ENCODE measurements around the gene PRKD1. TPM values are rescaled to one million over a fixed set of nuclear protein-coding genes. Genes with fewer than 3 reads are reported as not detected.
"Not testable (repeated sequence)": the region's sequence is repeated elsewhere in the genome, so short reads cannot be mapped to it uniquely, and the experiment has no call there.

The PRKD1 gene
- polyA plus RNA-seq, 1 of the 3 experiments (the other 2 are of a cell fraction) = 0.07 TPM

DNA sequence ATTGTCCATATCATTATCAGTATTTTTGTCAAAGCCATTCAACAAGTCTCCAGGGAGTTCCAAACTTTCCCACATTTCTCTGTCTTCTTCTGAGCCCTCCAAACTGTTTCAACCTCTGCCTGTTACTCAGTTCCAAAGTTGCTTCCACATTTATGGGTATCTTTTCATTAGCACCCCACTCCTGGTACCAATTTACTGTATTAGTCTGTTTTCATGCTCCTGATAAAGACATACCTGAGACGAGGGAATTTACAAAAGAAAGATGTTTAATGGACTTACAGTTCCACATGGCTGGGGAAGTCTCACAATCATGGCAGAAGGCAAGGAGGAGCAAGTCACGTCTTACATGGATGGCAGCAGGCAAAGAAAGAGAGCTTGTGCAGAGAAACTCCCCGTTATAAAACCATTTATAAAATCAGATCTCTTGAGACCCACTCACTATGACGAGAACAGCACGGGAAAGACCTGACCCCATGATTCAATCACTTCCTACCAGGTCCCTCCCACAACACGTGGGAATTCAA, 87.2 kb downstream of the PRKD1 start:
- under 1% methylated on average over 6 of the region's 6 CpGs for WGBS (ENCODE audit: low lambda C conversion rate)
- H3K4me2 ChIP-seq; H3K4me1 ChIP-seq (ENCODE audit: control insufficient read depth in 1 of 2, insufficient read depth in 2 of 2, low read depth in 1 of 2, low read length in 1 of 2); H2AFZ ChIP-seq (ENCODE audit: low read depth); H3K79me2 ChIP-seq (ENCODE audit: insufficient read depth); DNase-seq; H3K9me2 ChIP-seq; H3K9me3 ChIP-seq; POLR2A ChIA-PET; H3K27ac ChIP-seq (ENCODE audit: low read depth in 2 of 2, low read length in 1 of 2); H4K20me1 ChIP-seq (ENCODE audit: insufficient read depth); H3K36me3 ChIP-seq (replicated peaks in 1 of 2; ENCODE audit: control insufficient read depth in 1 of 2, insufficient read depth in 2 of 2, low read length in 1 of 2); H3K4me3 ChIP-seq (ENCODE audit: low read depth in 2 of 2, low read length in 1 of 2); H3K9ac ChIP-seq; H3F3A ChIP-seq (replicated peaks; ENCODE audit: insufficient read depth); H3K27me3 ChIP-seq (ENCODE audit: insufficient read depth): not testable (repeated sequence)
- CTCF ChIA-PET = interaction anchor here (1.0 kb wide), 1 partner anchor 17 kb away, joined by 3 read pairs; no protein-coding TSS in a partner anchor

- H2AFZ ChIP-seq (ENCODE audit: low read depth); H3K27ac ChIP-seq (ENCODE audit: low read depth in 2 of 2, low read length in 1 of 2); H3K36me3 ChIP-seq (replicated peaks in 1 of 2; ENCODE audit: control insufficient read depth in 1 of 2, insufficient read depth in 2 of 2, low read length in 1 of 2); H3K9me2 ChIP-seq; H3K79me2 ChIP-seq (ENCODE audit: insufficient read depth); H3K4me1 ChIP-seq (ENCODE audit: control insufficient read depth in 1 of 2, insufficient read depth in 2 of 2, low read depth in 1 of 2, low read length in 1 of 2); H3K4me2 ChIP-seq; POLR2A ChIA-PET; DNase-seq; H3K27me3 ChIP-seq (ENCODE audit: insufficient read depth); H3K9me3 ChIP-seq; H3F3A ChIP-seq (replicated peaks; ENCODE audit: insufficient read depth); H4K20me1 ChIP-seq (ENCODE audit: insufficient read depth); H3K4me3 ChIP-seq (ENCODE audit: low read depth in 2 of 2, low read length in 1 of 2); H3K9ac ChIP-seq: not testable (repeated sequence)
- WGBS (ENCODE audit: low lambda C conversion rate) = 0% methylated on average over 1 of the region's 1 CpG
- CTCF ChIA-PET = interaction anchor here (1.0 kb wide), 1 partner anchor 16 kb away, joined by 3 read pairs; no protein-coding TSS in a partner anchor
These were observed 88.0 kb downstream of the PRKD1 start for GRCh38 chr14:29839691-29840090.

GRCh38 chr14:29838752-29839151, 88.9 kb downstream of the PRKD1 start:
- Histone ChIP-seq H3K4me2 (no peak overlapping the region), H3K27ac (ENCODE audit: low read depth in 2 of 2, low read length in 1 of 2) (no peak overlapping the region), H2AFZ (ENCODE audit: low read depth) (no peak overlapping the region), H4K20me1 (ENCODE audit: insufficient read depth) (no peaks in the 10 kb centered on the region), H3K4me1 (ENCODE audit: control insufficient read depth in 1 of 2, insufficient read depth in 2 of 2, low read depth in 1 of 2, low read length in 1 of 2) (no peaks in the 10 kb centered on the region), H3K27me3 (ENCODE audit: insufficient read depth) (no peaks in the 10 kb centered on the region), H3K4me3 (ENCODE audit: low read depth in 2 of 2, low read length in 1 of 2) (no peak overlapping the region), H3K36me3 (replicated peaks in 1 of 2; ENCODE audit: control insufficient read depth in 1 of 2, insufficient read depth in 2 of 2, low read length in 1 of 2) (no peaks in the 10 kb centered on the region), H3K79me2 (ENCODE audit: insufficient read depth) (no peaks in the 10 kb centered on the region; the same call in 1 of the 2 replicates), H3K9me3 (no peaks in the 10 kb centered on the region; the same call in 1 of the 2 replicates), H3F3A (replicated peaks; ENCODE audit: insufficient read depth) (no peaks in the 10 kb centered on the region), H3K9me2 (no peaks in the 10 kb centered on the region; the same call in 1 of the 2 replicates), H3K9ac (no peak overlapping the region)
- POLR2A ChIA-PET = no interaction called here
- 8% methylated on average over 2 of the region's 2 CpGs for WGBS (ENCODE audit: low lambda C conversion rate)
- CTCF ChIA-PET = no interaction called here
- DNase-seq = no peak
- TF ChIP-seq FOXM1 (IDR thresholded peaks at IDR 0.05; ENCODE audit: low read depth) (no peak), PBX3 (IDR thresholded peaks at IDR 0.05) (no peak), ZBTB33 (IDR thresholded peaks at IDR 0.05; ENCODE audit: borderline replicate concordance, low read depth) (no peak), RAD21 (IDR thresholded peaks at IDR 0.05; ENCODE audit: low read length) (no peak), JUND (IDR thresholded peaks at IDR 0.05) (no peak), EZH2phosphoT487 (IDR thresholded peaks at IDR 0.05; ENCODE audit: borderline replicate concordance, low read depth) (no peak), RXRA (IDR thresholded peaks at IDR 0.05; ENCODE audit: borderline replicate concordance, low read depth) (no peak), MXI1 (IDR thresholded peaks at IDR 0.05; ENCODE audit: low read depth, low read length) (no peak), NFIC (IDR thresholded peaks at IDR 0.05; ENCODE audit: borderline replicate concordance) (no peak), ELF1 (IDR thresholded peaks at IDR 0.05) (no peak), GATA2 (CRISPR knock-in tag; IDR thresholded peaks at IDR 0.05) (no peak), TCF12 (IDR thresholded peaks at IDR 0.05) (no peak), FOSL2 (IDR thresholded peaks at IDR 0.05; ENCODE audit: borderline replicate concordance, low read depth) (no peak), FOXJ3 (CRISPR knock-in tag; IDR thresholded peaks at IDR 0.05) (no peak), NRF1 (IDR thresholded peaks at IDR 0.05; ENCODE audit: low read depth, low read length) (no peak)
- TF ChIP-seq, protein P1, sequence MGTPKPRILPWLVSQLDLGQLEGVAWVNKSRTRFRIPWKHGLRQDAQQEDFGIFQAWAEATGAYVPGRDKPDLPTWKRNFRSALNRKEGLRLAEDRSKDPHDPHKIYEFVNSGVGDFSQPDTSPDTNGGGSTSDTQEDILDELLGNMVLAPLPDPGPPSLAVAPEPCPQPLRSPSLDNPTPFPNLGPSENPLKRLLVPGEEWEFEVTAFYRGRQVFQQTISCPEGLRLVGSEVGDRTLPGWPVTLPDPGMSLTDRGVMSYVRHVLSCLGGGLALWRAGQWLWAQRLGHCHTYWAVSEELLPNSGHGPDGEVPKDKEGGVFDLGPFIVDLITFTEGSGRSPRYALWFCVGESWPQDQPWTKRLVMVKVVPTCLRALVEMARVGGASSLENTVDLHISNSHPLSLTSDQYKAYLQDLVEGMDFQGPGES (IDR thresholded peaks at IDR 0.05; ENCODE audit: low read depth, low read length) = no peak
- TF ChIP-seq, protein P2, sequence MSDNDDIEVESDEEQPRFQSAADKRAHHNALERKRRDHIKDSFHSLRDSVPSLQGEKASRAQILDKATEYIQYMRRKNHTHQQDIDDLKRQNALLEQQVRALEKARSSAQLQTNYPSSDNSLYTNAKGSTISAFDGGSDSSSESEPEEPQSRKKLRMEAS (IDR thresholded peaks at IDR 0.05; ENCODE audit: low read depth) = no peak

All from SK-N-SH (cell line).